HL-60 (cell line): ENCODE results near the gene LARGE2.

Experiments
- DNase-seq, 2 experiments: peaks; one replicate each; pipeline ENCODE4 v3.0.0-alpha.2; 2010 to 2020; ENCODE audit warnings: low read depth in 1 of 2, low spot score in 1 of 2
- H3K27ac ChIP-seq: fragments of 250-450 bp; sonication (Bioruptor Pico); replicated peaks from 2 replicates; pipeline ENCODE4 v1.5.1; 2020; ENCODE audit warnings: mild to moderate bottlenecking, moderate library complexity
- H3K27me3 ChIP-seq: fragments of 250-450 bp; sonication (Bioruptor Pico); 2 replicates; pipeline ENCODE4 v1.5.1; 2021; ENCODE audit warnings: mild to moderate bottlenecking, moderate library complexity; ENCODE audit not compliant: insufficient read depth, poor library complexity, severe bottlenecking
- H3K4me3 ChIP-seq: replicated peaks from 2 replicates; pipeline ENCODE4 v1.5.1; 2011; ENCODE audit warnings: mild to moderate bottlenecking, control low read depth, low read length; ENCODE audit not compliant: insufficient read depth
- GABPA ChIP-seq: IDR thresholded peaks from 2 replicates; pipeline ENCODE4 v1.6.1; 2012; ENCODE audit warnings: low read depth
- POLR2AphosphoS5 ChIP-seq: IDR thresholded peaks from 2 replicates; pipeline ENCODE4 v1.6.1; 2012; ENCODE audit warnings: low read depth
- SPI1 ChIP-seq: IDR thresholded peaks from 2 replicates; pipeline ENCODE4 v1.6.1; 2012; ENCODE audit warnings: low read depth, mild to moderate bottlenecking, borderline replicate concordance
- TF ChIP-seq, protein P1 (sequence below): IDR thresholded peaks from 2 replicates; pipeline ENCODE4 v1.6.1; 2012; ENCODE audit warnings: low read depth; ENCODE audit not compliant: insufficient replicate concordance
- TF ChIP-seq, protein P2 (sequence below): IDR thresholded peaks from one replicate; pipeline ENCODE4 v1.5.1; 2011; ENCODE audit warnings: low read length, control low read depth, inconsistent platforms; ENCODE audit not compliant: insufficient read depth

LARGE2 gene

DNA sequence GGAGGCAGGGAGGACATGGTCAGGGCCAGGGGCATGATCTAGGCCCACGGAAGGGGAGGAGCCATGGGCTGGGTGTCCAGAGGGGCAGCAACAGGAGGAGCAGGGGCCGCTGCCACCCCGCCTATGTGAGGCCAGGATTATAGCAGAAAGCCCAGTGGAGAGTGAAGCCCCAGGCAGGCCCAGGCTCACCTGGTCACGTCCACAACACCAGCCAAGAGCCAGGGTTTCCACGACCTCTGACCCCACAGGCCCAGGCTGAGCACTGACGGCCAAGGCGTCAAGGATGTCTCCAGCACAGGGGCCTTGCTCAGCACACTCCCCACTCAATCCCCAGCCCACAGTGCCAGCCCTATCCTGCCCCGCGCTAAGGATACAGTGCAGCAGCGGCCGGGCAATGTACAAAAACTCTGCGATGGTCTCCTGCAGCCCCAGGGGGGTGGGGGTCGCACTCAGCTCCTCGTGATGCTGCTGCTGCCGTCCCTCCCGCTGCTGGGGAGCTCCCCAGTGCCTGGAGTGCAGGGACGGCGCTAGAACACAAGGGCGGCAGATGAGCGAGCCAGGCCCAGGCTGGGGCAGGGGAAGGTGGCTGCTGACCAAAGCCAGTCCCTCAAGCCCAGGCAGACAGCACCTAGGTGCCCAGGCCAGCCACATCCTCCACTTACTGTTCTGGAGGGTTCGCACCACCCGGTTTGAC is 8.4 kb upstream of the LARGE2 start:
- Histone ChIP-seq H3K27me3 (no peaks in the 10 kb centered on the region), H3K4me3 (no peak overlapping the region), H3K27ac (no peak overlapping the region)
- DNase-seq, result no peak
- no peak for TF ChIP-seq SPI1
- TF ChIP-seq, protein P1, sequence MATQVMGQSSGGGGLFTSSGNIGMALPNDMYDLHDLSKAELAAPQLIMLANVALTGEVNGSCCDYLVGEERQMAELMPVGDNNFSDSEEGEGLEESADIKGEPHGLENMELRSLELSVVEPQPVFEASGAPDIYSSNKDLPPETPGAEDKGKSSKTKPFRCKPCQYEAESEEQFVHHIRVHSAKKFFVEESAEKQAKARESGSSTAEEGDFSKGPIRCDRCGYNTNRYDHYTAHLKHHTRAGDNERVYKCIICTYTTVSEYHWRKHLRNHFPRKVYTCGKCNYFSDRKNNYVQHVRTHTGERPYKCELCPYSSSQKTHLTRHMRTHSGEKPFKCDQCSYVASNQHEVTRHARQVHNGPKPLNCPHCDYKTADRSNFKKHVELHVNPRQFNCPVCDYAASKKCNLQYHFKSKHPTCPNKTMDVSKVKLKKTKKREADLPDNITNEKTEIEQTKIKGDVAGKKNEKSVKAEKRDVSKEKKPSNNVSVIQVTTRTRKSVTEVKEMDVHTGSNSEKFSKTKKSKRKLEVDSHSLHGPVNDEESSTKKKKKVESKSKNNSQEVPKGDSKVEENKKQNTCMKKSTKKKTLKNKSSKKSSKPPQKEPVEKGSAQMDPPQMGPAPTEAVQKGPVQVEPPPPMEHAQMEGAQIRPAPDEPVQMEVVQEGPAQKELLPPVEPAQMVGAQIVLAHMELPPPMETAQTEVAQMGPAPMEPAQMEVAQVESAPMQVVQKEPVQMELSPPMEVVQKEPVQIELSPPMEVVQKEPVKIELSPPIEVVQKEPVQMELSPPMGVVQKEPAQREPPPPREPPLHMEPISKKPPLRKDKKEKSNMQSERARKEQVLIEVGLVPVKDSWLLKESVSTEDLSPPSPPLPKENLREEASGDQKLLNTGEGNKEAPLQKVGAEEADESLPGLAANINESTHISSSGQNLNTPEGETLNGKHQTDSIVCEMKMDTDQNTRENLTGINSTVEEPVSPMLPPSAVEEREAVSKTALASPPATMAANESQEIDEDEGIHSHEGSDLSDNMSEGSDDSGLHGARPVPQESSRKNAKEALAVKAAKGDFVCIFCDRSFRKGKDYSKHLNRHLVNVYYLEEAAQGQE, result no peak

DNA sequence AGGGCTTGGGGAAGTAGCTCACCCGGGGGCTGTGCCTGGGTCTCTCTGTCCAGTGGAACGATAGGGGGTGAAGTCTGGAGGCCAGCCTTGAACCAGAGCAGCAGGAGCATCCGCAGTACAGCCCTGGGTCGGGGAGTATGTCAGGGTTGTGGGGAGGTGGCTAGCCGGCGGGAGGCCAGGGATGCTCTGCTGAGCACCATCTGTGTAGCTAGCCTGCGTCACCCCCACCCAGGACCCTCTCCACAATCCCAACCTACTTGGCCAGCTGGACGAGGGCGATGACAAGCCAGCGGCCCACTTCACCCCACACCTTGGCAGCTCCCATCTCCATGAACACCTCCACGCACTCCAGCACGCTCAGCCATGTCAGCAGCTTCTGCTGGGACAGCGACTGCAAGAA is 7.0 kb upstream of the LARGE2 start:
- TF ChIP-seq POLR2AphosphoS5 (no peak; the same call in 1 of the 2 replicates), SPI1 (no peak), GABPA (no peak)
- TF ChIP-seq, protein P1, result no peak
- Histone ChIP-seq H3K4me3 (no peak overlapping the region), H3K27ac (no peak overlapping the region), H3K27me3 (no peaks in the 10 kb centered on the region)
- DNase-seq, result no peak

DNA sequence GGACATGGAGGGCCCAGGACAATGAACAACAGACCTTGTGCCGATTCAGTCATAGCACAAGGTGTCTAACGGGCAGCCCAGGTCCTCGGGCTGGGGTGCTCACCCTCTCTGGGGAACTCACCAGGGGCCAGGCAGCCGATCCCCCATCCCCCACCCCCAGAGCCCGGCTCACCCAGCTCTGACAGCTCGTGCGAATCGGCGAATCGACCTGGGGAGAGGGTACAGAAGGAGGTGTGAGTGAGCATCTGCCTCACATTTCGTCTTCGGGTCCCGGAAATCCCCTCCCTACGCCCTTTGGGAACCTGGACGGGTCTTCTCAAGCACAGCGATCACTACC is 5.2 kb upstream of the LARGE2 start:
- H3K27ac ChIP-seq, result peak overlapping the region; percentile 79
- H3K4me3 ChIP-seq, result peak overlapping the region; percentile 86
- H3K27me3 ChIP-seq, result peaks cover 3% of the 10 kb centered on the region
- TF ChIP-seq, protein P2, sequence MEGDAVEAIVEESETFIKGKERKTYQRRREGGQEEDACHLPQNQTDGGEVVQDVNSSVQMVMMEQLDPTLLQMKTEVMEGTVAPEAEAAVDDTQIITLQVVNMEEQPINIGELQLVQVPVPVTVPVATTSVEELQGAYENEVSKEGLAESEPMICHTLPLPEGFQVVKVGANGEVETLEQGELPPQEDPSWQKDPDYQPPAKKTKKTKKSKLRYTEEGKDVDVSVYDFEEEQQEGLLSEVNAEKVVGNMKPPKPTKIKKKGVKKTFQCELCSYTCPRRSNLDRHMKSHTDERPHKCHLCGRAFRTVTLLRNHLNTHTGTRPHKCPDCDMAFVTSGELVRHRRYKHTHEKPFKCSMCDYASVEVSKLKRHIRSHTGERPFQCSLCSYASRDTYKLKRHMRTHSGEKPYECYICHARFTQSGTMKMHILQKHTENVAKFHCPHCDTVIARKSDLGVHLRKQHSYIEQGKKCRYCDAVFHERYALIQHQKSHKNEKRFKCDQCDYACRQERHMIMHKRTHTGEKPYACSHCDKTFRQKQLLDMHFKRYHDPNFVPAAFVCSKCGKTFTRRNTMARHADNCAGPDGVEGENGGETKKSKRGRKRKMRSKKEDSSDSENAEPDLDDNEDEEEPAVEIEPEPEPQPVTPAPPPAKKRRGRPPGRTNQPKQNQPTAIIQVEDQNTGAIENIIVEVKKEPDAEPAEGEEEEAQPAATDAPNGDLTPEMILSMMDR, result no peak
- TF ChIP-seq POLR2AphosphoS5 (no peak), GABPA (no peak), SPI1 (no peak)
- TF ChIP-seq, protein P1, result no peak
- no peak for DNase-seq

DNA sequence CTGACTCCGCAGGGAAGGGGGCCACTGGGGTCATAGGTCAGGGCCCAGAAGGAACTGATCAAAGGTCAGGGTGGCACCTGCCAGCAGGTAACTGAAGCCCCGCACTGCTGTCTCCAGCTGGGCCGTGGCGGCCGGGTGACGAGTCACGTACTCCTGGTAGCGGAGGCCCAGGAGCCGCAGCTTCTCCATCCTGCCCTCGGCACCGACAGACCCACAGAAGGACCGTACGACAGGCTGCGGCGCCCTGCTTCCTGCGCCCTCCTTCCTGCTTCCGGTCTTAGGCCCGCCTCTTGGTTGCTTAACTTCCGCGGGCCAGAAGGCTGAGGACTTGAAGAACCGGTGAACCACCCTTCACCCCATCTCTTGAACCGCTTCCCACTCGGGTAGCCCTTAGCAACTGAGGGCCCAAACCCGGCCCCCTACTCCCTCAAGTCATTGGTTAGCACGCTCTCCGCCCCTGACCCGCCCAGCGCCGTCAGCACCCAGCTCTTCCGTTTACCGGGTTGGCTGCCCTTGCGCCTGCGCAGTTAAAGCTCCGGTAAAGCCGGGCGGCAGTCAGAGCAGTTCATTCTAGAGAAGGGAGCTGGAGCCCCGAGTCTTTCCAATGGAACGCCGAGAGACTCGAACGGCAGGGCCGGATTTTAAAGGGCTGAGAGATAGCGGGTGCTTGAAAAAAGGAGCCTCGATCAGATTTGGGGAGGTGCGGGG is 4.7 kb upstream of the LARGE2 start, which contains the start of gene PEX16:
PEX16 (minus strand) TSS at position 255 of the 708 bp plus-strand sequence; CDS start at position 189, 66 bp downstream.
- TF ChIP-seq, protein P2, result no peak
- TF ChIP-seq POLR2AphosphoS5 (peak; percentile 76; the same call in 1 of the 2 replicates), GABPA (peak; percentile 96), SPI1 (no peak)
- TF ChIP-seq, protein P1, result no peak
- peak; percentile 98 to 99 for DNase-seq
- Histone ChIP-seq H3K27me3 (peaks cover 4% of the 10 kb centered on the region), H3K27ac (peak within 1 kb of the TSS; percentile 79), H3K4me3 (peak within 1 kb of the TSS; percentile 86)
